ENCODE measurements around the gene PDSS2.
A peak's percentile ranks its signal among the peaks of the same experiment; 100 is the strongest.

The PDSS2 gene

DNA sequence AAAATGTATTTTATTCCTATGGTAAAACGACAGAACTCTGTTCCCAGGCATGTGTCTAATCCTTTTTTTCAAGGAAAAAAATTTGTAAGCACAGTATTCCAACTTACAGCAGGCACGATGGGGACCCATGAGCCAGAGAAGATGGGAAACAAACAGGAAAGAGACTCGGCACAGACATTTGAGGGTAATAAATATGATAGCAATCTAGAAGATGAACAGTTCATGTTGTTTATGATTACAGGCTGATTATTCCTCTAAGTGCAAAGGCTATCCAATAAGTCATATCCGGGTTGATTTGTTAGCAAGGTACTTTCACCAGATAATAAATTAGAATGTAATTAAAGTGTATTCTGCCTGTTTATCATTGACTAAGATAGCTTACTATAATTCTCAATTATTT is 43.2 kb downstream of the PDSS2 start:
- DNase-seq (ENCODE audit: low read depth) = no peak
- TF ChIP-seq, protein P1, sequence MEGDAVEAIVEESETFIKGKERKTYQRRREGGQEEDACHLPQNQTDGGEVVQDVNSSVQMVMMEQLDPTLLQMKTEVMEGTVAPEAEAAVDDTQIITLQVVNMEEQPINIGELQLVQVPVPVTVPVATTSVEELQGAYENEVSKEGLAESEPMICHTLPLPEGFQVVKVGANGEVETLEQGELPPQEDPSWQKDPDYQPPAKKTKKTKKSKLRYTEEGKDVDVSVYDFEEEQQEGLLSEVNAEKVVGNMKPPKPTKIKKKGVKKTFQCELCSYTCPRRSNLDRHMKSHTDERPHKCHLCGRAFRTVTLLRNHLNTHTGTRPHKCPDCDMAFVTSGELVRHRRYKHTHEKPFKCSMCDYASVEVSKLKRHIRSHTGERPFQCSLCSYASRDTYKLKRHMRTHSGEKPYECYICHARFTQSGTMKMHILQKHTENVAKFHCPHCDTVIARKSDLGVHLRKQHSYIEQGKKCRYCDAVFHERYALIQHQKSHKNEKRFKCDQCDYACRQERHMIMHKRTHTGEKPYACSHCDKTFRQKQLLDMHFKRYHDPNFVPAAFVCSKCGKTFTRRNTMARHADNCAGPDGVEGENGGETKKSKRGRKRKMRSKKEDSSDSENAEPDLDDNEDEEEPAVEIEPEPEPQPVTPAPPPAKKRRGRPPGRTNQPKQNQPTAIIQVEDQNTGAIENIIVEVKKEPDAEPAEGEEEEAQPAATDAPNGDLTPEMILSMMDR (conservative IDR thresholded peaks at IDR 0.05; ENCODE audit: low read depth, low read length) = no peak
- no peak overlapping the region for H3K4me3 ChIP-seq (ENCODE audit: low read length)

GRCh38 chr6:107413966-107414645 is 45.3 kb downstream of the PDSS2 start:
- no peak overlapping the region for H3K4me3 ChIP-seq (ENCODE audit: low read length)
- DNase-seq (ENCODE audit: low read depth) = peak; percentile 13

DNA sequence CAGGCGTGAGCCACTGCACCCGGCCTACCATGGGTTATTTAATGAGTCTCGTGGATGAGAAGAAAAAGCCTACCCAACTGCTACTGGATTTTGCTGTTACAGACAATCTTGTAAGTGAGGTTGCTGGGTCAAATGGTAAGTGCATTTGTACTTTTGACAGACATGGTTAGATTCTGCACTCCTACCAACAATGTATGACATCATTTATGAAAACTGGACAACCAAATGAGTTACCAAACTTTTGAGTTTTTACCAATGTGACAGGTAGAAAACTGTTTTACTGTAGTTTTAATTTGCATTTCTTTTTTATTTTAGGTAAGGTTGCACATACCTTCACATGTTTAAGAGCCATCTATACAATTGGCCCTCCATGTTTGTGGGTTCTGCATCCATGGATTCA is 48.2 kb downstream of the PDSS2 start:
- TF ChIP-seq, protein P1 (conservative IDR thresholded peaks at IDR 0.05; ENCODE audit: low read depth, low read length) = no peak
- no peak for DNase-seq (ENCODE audit: low read depth)
- no peak overlapping the region for H3K4me3 ChIP-seq (ENCODE audit: low read length)

More at GRCh38 chr6:107413966-107414645, 45.3 kb downstream of the PDSS2 start:
- TF ChIP-seq, protein P1 (conservative IDR thresholded peaks at IDR 0.05; ENCODE audit: low read depth, low read length) = no peak

GRCh38 chr6:107409942-107410341 is 49.4 kb downstream of the PDSS2 start:
- no peak overlapping the region for H3K4me3 ChIP-seq (ENCODE audit: low read length)
- TF ChIP-seq, protein P1 (conservative IDR thresholded peaks at IDR 0.05; ENCODE audit: low read depth, low read length) = no peak
- no peak for DNase-seq (ENCODE audit: low read depth)

DNA sequence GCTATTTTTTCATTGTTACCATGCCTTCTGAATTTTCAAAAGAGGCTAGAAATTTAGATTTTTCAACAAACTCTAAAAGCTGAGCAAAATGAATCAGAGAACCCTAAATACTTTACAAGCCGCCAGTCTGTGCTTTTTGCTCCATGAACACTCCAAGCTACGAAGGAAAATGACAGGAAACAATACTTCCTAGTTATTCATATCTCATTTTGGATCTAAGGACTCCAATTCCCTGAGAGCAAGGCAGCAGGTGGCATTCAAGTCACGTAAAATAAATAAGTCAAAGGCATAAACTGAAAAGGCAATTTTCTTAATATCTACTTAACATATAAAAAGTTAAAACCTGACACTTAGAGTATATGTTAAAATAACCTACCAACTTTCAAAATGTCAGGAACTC is 50.6 kb downstream of the PDSS2 start:
- no peak overlapping the region for H3K4me3 ChIP-seq (ENCODE audit: low read length)
- TF ChIP-seq, protein P1 (conservative IDR thresholded peaks at IDR 0.05; ENCODE audit: low read depth, low read length) = no peak

GRCh38 chr6:107405002-107405401 is 54.4 kb downstream of the PDSS2 start:
- DNase-seq (ENCODE audit: low read depth) = no peak
- no peak overlapping the region for H3K4me3 ChIP-seq (ENCODE audit: low read length)
- TF ChIP-seq, protein P1 (conservative IDR thresholded peaks at IDR 0.05; ENCODE audit: low read depth, low read length) = no peak

More for the DNA sequence above, 50.6 kb downstream of the PDSS2 start:
- DNase-seq (ENCODE audit: low read depth) = no peak

DNA sequence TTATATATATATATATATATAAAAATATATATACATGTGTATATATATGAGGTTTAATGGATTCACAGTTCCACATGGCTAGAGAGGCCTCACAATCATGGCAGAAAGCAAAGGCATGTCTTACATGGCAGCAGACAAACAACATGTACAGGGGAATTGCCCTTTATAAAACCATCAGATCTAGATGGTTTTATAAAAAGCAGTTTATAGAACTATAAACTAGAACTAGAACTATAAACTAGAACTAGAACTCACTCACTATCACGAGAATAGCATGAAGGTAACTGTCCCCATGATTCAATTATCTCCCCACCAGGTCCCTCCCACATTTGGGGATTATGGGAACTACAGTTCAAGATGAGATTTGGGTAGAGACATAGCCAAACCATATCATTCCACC is 56.8 kb downstream of the PDSS2 start:
- no peak overlapping the region for H3K4me3 ChIP-seq (ENCODE audit: low read length)
- DNase-seq (ENCODE audit: low read depth) = no peak
- TF ChIP-seq, protein P1 (conservative IDR thresholded peaks at IDR 0.05; ENCODE audit: low read depth, low read length) = no peak

Measured in retinal pigment epithelial cell (primary cell).